DND-41 (cell line): ENCODE data around the gene TMEM115.

ENCODE experiments used
- CTCF ChIP-seq: IDR thresholded peaks from 2 replicates; pipeline ENCODE4 v1.5.1; 2012; ENCODE audit warnings: borderline replicate concordance, low read length, moderate library complexity, mild to moderate bottlenecking; ENCODE audit not compliant: poor library complexity, severe bottlenecking; ENCODE audit errors: extremely low read depth
- EZH2 ChIP-seq: IDR thresholded peaks from 3 replicates; pipeline ENCODE4 v1.6.1; 2012; ENCODE audit warnings: borderline replicate concordance, low read depth, mild to moderate bottlenecking, moderate library complexity, low read length, inconsistent platforms; ENCODE audit not compliant: severe bottlenecking

DNA sequence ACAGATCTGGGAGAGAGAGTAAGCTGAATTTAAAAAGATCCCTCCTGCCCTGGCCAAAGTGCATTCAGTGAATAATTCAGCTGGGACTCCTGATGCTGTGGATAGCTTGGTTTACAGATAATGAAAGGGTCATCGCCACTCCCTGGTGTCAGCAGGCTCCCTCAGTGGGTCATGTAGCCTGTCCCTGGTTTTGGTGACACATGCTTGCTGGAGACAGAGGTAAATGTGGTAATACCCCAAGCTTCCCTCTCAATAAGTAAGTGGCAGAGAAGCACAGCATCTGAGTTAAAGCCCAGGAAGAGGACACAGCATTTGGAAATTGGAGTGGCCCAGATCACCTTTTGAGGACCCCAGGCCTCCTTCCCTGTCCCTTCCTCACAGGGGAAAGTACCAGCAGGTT, 1.8 kb downstream of the TMEM115 start:
- TF ChIP-seq CTCF (no peak), EZH2 (no peak)
